Activated T-cell treated with anti-CD3 and anti-CD28 coated beads for 24 hours (primary cell): ENCODE measurements around the gene SLC25A47.

ENCODE experiments used
- DNase-seq: peaks from one replicate; pipeline ENCODE4 v3.0.0-alpha.2; 2020; ENCODE audit warnings: low read depth

SLC25A47 gene

DNA sequence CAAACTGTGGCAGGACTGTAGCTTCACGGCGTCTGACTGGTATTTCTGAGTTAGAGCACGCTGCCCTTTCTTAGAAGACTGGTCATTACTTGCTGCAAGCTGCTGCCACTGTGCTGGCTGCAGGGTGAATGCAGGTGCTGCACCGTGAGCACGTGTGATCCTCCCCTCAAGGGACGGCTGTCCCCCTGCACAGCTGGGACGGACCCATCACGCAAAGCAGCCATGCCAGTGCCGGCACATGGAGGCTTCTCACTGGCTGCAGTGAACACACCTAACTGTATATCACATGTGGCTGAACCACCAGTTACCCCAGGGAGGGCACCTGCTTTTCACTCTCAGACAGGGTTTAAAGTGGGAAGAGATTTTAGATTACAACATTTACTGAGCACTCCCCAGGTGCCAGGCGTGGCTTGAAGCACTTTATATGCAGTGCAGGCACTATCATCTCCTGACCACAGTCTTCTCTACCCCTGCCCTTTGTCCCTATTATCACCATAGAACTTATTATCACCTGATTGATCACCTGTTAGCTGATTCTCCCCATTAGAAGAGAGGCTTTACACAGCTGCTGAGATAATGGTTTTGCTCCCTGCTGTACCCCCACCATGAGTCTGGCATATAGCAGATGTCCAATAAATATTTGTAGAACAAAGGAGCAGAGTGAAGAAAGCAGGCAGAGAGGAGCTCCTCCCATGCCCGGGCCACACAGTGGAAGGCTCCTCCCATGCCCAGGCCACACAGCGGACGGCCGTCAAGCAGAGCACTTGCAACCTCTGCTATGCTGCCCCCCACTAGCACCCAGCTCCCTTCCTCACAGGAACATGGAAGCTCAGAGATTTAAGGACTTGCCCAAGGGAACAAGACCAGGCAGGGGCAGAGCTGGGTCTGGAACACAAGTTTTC is 25.9 kb downstream of the SLC25A47 start:
- no peak for DNase-seq

DNA sequence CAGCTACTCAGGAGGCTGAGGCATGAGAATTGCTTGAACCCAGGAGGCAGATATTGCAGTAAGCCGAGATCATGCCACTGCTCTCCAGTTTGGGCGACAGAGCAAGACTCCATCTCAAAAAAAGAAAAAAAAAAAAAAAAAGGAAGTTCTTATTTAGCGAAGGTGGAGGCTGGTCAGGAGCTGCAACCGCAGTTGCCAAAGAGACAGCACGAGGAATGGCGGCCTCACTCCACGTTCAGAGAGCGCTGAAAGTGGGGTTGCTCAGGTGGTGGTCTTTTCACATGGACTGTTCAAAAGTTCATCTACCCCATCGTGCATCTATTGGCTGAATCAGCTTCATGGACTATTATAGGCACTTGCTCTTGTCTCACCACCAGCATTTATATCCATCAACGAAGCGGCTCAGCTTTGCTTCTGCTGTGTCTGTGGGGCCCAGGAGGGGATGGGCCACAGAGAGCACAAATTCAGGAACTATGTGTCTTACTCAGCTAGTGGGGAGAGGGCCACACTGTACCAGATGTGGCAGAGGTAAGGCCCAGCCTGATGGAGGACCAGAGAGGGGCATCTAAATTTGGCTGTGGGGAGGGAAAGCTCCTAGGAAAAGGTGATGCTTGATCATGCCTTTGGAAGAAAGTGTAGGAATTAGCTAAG is 27.3 kb downstream of the SLC25A47 start:
- no peak for DNase-seq

DNA sequence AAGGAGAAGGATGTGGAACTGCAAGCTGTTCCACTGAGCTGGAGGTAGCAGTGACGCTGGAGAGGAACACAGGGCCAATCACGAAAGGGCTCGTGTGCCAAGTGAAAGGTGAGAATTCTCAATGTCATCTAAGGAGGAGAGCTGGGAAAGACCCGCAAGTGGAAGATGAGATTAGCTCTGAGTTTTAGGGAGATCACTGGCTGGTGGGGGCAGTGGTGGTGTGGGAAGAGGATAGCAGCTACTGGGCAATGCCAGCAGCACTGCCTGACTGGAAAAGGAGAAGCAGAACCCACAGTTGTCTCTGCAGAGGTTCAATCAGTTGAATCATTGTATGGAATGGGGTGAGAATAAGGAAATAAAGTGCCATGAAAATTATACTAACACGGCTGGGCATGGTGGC is 27.8 kb downstream of the SLC25A47 start:
- no peak for DNase-seq

DNA sequence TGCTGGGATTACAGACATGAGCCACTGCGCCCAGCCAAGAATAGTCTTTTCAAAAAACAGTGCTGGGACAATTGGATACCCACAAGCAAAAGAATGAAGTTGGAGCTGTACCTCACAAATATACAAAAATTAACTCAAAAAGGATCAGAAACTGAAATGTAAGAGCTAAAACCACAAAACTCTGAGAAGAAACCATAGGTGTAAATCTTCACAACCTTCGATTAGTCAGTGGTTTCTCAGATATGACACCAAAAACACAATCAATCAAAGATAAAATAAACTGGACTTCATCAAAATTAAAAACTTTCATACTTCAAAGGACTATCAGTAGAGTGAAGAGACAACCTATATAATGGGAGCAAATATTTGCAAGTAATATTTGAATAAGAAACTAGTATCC is 35.3 kb downstream of the SLC25A47 start:
- no peak for DNase-seq

DNA sequence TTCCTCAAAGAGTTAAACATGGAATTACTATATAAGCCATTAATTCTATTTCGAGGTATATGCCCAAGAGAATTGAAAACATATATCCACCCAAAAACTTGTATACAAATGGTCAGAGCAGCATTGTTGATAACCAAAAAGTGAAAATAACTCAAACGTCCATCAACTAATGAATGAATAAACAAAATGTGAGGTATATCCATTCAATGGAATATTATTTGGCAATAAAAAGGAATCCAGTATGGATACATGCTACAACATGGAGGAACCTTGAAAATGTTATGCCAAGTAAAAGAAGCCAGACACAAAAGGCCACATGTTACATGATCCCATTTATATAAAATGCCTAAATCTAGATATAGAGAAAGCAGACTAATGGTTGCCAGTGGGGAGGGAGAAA is 36.0 kb downstream of the SLC25A47 start:
- DNase-seq, result no peak

DNA sequence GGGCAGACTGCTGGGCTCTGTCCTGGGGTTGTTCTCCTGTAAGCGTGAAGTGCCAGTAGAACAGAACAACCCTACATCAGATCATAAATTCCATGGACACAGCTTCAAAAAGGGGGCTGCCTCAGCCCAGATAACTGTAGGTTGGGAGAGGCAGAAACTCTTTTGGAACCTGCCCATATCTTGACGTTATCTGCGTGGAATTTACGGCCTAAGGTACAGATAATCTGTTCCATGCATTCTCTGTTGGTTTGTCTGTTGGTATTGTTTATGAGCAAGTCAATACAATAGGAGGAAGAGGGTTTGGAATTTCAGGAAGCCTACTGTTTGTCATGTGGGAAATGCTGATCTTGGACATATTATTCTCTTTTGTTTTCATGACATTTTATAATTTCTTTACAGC is 36.7 kb downstream of the SLC25A47 start:
- no peak for DNase-seq

DNA sequence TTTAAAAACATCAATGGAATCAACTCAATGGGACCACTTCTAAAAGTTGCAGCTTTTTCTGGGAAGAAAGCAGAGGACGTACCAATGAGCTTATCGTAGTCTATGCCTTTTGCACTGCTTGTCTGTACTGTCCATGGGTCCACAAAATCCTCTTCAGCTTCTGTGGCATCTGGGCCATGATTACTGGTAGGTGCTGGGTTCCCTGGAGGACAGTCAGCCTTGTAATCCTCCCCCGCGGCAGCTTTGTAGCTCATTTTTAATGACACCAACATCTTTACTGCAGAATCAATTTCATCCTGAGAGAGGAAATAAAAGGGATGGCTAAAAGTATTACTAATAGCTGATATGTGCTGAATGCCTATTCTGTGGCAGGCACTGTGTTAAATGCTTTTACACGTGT is 38.5 kb downstream of the SLC25A47 start:
- DNase-seq, result no peak

DNA sequence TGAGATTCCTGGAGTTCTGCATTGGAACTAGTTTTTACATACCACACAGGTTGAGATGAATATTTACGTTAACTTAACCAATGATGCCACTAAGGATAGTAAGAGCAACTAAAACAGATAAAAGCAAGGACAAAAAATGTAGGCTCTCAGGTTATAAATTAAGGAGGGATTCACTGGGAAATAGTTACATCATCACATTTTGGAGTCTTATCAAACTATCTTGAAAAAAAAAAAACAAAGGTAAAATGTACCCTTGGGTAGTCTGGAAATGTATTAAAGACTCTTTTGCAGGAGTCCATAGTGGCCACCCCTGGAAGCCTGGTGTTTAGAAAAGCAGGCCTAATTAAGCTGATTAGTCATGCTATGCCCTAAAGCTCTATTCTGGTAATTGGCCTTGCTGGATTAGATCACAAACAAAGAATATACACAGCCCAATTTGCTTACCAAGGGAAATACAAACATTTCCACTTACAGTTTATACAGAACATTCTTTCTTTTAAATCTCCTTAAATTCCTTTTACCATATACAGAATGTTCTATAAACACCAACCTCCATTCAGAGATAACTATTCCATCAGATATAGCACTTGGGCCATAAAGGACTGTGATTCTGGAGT is 39.3 kb downstream of the SLC25A47 start:
- no peak for DNase-seq

DNA sequence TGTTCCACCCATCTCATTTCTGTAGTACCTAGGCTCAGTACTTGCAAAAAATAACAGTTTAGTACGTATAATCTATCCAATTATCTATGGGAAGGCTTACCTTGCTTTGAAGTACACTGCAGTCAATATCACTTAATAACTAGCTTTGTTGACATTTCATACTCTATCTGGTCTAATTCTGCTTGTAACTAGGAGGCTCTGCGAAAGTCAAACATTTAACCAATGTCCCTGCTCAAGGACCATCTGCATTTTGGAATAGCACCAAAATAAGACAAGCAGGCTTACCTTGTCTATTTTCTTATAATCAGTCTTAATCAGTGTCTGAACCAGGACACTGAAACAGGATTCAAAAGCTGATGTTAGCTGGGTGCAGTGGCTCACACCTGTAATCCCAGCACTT is 39.9 kb downstream of the SLC25A47 start:
- DNase-seq, result no peak

DNA sequence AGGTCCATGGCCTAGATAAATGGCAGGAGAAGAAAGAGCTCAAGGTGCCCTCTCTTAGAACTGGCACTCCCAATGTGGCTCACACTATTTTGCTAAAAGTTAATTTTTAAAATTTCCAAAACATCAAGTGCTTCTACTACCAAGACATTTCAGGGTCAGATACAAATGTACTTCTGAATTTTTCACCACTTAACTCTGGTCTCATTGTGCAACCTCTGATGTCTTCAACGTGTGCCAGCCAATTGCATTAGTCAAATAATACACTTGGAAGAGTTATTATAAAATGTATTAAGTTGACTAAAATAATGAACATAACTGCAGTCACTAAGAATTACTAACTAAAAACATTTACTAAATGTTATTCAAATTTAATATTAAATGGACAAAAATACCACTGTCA is 41.3 kb downstream of the SLC25A47 start:
- no peak for DNase-seq

DNA sequence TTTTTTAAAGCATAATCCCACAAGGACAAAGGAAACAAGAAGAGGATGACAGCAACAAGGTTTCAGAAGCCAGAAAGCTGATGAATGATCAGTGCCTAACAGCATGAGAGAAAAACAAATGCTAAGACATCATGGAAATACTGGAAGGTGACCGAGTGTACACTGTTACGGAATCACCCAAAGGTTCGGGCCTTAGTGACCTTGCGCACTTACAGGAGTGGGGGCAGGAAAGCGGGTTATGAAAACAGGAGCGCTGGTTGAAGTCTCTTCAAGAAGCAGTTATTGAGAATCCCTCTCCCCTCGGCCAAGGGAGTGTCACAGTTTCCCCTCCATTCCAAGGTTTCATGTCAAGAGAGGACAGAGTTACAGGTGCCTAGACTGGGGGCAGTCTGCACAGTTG is 42.6 kb downstream of the SLC25A47 start:
- no peak for DNase-seq

DNA sequence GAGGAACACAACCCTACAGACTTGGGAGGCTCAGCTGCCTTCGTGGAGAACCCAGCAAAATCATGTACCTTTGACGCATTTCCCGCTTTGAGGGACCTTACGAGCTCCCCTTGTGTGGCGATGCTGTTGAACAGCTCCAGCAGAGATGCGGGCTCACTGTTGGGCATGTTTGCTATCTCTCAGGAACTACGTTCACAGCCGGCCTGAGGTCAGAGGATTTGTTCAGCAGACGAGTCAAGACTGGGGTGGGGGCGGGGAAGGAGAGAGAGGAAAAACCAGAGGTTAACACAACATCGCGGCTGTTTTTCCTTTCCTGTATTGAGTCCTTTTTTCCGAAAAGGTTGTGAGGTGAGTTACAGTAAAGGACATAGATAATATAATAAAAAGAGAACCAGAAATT is 45.9 kb downstream of the SLC25A47 start:
- DNase-seq, result no peak

DNA sequence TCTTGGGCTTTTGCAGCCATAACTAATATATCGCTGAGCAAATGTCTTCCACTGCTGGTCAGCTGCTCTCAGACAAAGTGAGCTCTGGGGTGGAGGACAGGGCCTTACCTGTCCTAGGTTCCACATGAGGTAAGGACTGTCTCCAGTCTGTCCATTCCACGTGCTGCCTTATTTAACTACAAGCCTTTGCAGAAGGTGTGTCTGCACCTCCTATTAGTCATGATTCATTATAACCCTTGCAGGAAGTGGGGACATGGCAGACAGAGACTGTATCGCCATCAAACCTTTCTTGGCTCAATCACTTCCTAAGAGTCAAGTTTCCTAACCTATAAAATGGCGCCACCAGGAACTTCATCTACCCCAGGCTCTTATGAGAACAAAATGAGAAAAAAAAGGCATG is 46.9 kb downstream of the SLC25A47 start:
- no peak for DNase-seq

DNA sequence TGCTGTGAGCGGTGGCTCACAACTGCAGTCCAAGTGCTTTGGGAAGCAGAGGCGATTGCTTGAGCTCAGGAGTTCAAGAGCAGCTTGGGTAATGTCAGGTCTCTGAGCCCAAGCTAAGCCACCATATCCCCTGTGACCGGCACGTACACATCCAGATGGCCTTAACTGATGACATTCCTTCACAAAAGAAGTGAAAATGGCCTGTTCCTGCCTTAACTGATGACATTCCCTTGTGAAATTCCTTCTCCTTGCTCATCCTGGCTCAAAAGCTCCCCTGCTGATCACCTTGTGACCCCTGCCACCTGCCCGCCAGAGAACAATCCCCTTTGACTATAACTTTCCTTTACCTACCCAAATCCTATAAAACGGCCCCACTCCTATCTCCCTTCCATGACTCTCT is 48.6 kb downstream of the SLC25A47 start:
- DNase-seq, result no peak

DNA sequence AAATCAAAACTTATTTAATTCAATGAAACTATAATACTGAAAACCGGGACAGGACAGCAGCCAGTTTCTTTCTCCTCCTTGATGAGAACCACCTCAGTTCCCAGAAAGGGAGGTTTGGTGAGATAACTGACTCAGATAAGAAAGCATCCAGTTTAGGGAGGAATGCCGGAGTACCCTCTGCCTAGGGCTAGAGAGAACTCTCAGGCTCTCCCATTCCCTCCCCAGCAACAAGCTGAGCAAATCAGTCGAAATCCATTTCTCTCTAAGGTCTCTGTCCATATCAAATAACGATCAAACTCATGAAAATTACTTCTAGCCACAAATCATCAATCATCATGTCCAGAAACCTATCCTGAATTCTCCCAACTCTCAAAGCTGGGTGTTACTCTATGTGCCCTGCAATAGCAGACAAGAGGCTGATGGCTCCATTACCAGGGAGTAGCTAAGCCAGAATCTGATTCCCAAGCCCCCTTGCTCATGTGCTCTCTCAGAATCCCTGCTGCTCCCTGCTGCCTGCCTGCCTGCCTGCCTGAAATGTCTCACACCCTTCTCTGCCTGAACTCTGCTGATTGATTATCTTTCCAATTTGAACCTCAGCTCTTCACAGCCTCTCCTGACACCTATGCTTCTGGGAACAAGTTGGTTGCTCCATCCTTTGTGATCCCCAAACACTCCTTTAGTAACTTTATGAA is 49.4 kb downstream of the SLC25A47 start:
- DNase-seq, result no peak

DNA sequence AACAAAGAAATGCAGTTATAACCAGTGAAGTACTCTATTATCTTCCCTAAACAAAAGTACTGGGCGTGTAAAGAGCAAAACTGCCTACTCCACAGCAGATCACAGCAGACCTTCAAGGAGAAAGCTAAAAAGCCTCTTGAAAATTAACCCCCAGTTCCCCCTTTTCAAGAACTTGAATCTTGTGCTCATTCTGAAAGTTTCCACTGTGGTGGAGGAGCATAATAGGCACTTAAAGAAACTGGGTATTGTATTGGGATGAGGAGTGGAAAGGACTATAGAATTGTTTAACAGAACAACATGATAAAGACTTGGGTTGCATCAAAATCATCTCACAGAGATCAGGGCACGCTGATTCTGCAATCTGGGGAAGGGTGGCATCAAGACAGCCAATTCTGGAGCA is 51.1 kb downstream of the SLC25A47 start:
- DNase-seq, result no peak

DNA sequence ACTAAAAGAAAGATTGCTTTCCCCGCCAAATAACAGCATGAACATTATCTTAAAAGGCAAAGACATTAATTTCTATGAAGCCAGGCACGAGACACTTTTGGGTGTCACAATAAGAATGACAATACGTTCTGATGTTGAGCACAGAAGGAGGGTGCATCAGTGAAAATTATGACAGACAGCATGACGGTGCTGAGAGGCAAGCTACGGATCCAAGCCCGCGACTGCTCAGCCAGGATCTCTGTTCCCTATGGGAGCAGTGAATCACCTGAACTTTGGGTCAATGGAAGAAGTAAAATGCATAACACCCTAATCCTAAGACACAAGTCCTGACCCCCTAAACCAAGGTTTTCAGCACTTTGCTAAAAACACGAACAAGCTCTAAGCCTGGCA is 51.7 kb downstream of the SLC25A47 start:
- DNase-seq, result no peak

DNA sequence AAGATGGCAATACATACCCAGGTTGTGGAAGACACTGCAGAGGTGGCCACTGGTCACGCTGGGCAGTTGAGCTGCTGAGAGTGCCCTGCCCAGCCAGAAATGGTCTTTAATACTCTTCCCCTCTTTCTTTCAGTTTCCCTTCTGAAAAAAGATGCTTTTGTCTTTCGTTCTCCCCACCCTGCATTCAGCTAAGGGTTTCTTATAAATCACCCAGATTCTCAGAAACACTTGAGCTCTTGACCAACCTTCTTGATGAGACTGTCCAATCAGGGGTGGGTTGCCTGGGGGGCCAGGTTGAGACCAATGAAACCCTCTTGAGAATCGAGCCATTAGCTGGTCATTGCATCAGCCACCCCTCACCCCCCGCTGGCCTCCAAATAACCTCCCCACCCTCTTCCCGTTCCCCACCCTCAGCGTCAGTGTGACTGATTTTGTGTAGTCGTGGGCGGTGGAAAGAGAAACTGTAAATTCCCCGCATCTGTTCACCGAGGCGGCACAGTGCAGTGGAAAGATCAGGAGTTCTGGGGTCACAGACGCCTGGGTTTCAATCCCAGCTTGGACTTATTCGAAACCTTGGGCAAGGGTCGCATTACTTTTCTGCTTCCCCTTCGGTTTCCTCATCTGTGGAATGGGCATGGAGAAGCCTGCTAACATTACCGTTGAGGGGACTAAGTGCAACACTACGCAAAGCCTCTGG is 52.3 kb downstream of the SLC25A47 start:
- DNase-seq, result peak; percentile 78

DNA sequence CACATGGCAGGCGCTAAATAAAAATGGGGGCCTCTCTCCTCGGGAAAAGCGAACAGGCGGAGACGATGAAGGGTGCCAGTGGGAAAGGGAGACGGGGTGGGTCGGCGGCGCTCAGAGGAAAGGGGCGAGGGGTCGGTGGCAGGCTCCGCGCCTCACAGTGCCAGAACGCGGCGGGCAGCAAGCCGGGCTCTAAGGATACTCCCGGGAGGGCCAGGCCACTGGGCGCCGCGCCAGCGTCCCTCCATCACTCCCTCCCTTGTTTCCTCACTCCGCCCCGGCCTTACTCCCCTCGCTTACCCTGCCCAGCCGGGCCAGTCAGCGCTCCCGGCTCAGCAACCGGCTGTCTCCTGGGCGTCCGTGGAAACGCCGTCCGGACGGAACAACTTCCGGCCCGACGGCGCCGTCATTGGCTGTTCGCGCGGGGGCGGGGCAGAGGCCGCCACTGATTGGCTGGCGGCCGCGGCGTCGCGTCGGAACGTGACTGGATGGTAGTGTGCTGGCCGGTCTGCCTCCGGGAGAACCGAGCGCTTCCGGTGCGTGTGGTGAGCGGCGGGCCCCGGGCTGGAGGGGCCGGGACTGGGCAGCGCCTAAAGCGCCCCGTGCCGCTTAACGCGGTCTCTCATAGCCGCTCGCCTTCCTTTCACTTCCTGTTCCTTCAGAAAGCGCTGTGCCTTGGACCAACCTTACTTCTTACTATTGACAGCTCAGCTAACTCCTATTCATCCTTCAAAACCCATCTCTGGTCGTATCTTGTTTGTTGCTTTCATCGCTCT is 53.0 kb downstream of the SLC25A47 start, which contains the start of gene WDR25:
WDR25 (plus strand) TSS at position 523 of the 773 bp plus-strand sequence.
- DNase-seq, result peak; percentile 89

DNA sequence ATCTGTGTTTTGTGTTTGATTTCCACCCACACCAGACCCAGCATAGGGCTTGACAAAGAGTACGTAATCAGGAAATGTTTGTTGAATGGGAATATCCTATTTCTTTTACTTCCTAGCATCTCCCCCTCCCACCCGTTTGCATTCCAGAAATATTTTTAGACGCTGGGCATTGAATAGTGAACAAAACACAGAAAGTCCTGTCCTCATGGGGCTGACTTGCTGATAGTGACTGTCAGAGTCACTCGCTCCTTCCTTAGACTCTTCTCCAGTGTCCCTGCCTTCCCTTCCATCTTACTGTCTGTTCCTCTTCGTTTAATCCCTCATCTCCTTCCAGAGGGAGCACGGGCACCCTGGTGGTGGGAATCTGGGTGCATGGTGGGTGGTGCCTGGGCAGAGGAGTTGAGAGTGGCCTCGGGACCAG is 53.6 kb downstream of the SLC25A47 start:
- DNase-seq, result no peak
